WERI-Rb-1 (cell line): Measurements from ENCODE around the gene RAP2C.

Source experiments
- DNase-seq: peaks from one replicate; pipeline ENCODE4 v3.0.0-alpha.2; 2020
- H3K27ac ChIP-seq: fragments of 250-450 bp; sonication (Bioruptor Pico); 2 replicates; pipeline ENCODE4 v1.5.1; 2020; ENCODE audit warnings: mild to moderate bottlenecking, moderate library complexity
- H3K27me3 ChIP-seq: fragments of 250-450 bp; sonication (Bioruptor Pico); 2 replicates; pipeline ENCODE4 v1.5.1; 2021; ENCODE audit warnings: mild to moderate bottlenecking, low read depth, moderate library complexity; ENCODE audit not compliant: insufficient read depth, severe bottlenecking
- H3K36me3 ChIP-seq: fragments of 250-450 bp; sonication (Bioruptor Pico); 2 replicates; pipeline ENCODE4 v1.5.1; 2020; ENCODE audit warnings: mild to moderate bottlenecking, moderate library complexity
- H3K4me3 ChIP-seq: 2 replicates; pipeline ENCODE4 v1.5.1; 2011; ENCODE audit warnings: low read depth, mild to moderate bottlenecking, control low read depth, low read length
- H3K9me3 ChIP-seq: fragments of 250-450 bp; sonication (Bioruptor Pico); 2 replicates; pipeline ENCODE4 v1.5.1; 2021; ENCODE audit warnings: mild to moderate bottlenecking, moderate library complexity; ENCODE audit not compliant: severe bottlenecking
- TF ChIP-seq, protein P1 (sequence below): IDR thresholded peaks from 2 replicates; pipeline ENCODE4 v1.5.1; 2011; ENCODE audit warnings: low read depth, mild to moderate bottlenecking, control low read depth, inconsistent platforms, low read length

The RAP2C gene

DNA sequence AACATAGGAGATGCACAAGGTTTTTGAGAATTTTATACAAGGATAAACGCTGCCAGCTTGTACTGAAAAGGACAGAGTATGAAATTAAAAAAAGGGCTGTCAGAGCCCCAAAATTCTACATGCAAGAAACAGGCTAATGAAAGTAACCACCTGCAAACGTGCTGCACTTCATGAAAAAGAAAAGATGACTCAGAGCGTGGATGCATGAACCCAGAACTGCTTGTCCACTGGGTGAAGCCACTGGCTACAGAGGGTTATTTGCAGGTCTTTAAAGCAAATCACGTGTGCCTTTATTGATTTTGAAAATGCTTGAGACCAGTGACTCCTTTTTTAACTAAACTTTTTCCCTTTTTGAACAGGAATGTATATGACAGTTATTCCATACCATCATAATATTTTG, 66.1 kb downstream of the RAP2C start:
- Histone ChIP-seq H3K4me3 (no peak overlapping the region), H3K27ac (no peak overlapping the region), H3K36me3 (no peaks in the 10 kb centered on the region), H3K27me3 (peaks cover 16% of the 10 kb centered on the region), H3K9me3 (no peaks in the 10 kb centered on the region)
- DNase-seq = no peak
- TF ChIP-seq, protein P1, sequence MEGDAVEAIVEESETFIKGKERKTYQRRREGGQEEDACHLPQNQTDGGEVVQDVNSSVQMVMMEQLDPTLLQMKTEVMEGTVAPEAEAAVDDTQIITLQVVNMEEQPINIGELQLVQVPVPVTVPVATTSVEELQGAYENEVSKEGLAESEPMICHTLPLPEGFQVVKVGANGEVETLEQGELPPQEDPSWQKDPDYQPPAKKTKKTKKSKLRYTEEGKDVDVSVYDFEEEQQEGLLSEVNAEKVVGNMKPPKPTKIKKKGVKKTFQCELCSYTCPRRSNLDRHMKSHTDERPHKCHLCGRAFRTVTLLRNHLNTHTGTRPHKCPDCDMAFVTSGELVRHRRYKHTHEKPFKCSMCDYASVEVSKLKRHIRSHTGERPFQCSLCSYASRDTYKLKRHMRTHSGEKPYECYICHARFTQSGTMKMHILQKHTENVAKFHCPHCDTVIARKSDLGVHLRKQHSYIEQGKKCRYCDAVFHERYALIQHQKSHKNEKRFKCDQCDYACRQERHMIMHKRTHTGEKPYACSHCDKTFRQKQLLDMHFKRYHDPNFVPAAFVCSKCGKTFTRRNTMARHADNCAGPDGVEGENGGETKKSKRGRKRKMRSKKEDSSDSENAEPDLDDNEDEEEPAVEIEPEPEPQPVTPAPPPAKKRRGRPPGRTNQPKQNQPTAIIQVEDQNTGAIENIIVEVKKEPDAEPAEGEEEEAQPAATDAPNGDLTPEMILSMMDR = no peak
